Hematopoietic multipotent progenitor cell treated with erythropoietin and hydrocortisone succinate and interleukin-3 and kit ligand, for 6 days (in vitro differentiated cells): ENCODE measurements around the gene KCNIP4.

ENCODE experiments used
- DNase-seq: peaks from one replicate; pipeline ENCODE4 v3.0.0-alpha.2; 2015

KCNIP4 gene

DNA sequence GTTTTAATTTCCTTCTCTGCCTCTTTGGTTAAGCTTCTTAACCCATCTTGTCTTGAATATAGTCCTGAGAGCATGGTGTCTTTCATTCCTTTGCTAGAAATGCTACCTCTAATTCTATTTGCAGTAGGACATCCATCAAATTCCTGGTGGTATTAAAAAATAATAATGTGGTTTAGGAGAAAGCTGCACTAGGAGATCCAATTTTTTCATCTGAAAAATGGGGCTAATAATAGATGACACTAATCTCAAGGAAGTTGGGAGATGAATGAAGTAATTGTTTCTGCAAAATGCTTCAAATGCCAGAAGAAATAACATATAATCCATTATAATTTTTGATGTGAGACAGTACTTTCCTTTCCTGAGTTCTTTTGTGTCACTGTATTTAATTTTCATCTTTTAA is 1053.4 kb downstream of the KCNIP4 start:
- no peak for DNase-seq

DNA sequence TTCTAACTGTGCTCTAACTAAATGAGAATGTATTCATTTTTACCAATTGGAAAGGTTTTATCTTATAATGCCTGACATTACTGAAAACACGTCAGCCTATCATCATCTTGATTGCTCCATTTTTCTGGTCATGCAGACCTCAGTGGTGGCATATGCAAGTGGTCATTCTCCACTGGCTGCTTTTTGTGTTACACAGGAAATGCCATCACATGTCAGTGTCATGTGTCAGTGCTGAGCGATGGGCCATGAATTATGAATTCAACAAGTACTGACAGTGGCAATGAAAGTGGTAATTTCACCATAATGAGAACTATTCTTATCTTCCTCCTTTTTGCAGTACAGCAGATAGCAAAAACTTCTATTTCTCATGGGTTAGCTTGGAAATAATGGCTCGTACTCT is 1057.8 kb downstream of the KCNIP4 start:
- no peak for DNase-seq

DNA sequence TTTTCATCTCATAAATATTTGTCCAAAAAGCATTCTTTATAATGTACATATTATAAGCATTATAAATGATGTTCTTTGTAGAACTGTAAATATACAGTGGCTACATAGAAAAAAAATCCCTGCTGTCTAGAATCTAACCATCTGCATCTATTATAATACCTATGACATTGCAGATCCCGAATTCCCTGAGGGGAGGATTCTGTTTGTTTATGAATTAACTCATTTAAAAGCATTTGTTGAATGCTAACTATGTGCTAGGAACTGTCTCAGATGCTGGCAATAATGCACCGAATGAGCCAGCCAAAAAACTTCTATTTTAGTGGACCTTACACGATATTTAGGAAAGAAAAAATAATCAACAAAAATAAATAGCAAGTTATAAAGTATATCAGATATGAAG is 1058.7 kb downstream of the KCNIP4 start:
- DNase-seq = no peak

DNA sequence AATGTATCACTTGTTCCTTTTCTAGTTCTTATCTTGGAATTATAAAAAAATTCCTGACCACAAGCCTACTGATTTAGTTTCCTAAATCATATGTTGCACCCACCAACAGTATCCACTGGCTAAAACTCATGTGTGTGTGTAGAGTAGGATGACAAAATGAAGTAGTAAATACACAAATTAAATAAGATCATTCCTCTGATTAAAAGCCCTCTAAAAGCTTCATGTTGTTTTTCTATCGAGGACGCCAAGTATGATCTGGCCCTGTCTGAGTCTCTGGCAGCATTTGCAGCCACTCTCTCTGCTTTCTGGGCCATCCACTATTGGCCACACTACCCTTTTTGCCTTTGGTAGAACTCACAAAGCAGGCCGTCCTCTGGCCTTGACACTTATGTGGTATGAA is 1064.9 kb downstream of the KCNIP4 start:
- DNase-seq = no peak

DNA sequence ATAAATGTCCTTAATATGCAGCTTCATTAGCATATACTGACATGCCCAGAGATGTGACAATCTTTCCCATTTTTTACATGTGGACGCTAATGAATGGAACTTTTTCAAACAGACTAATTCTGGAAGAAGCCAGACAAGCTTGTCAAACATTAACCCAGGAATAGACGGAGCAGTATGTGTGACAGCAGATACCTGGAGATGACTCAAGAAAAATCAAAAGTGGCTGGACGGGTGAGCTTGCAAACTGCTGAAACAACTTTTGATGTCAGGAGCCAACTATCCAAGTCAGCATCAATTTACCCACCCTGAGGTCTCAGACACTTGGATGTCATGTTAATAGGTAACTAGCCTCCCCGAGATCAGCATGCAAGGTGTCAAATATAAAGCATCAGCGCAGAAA is 1065.3 kb downstream of the KCNIP4 start:
- no peak for DNase-seq

DNA sequence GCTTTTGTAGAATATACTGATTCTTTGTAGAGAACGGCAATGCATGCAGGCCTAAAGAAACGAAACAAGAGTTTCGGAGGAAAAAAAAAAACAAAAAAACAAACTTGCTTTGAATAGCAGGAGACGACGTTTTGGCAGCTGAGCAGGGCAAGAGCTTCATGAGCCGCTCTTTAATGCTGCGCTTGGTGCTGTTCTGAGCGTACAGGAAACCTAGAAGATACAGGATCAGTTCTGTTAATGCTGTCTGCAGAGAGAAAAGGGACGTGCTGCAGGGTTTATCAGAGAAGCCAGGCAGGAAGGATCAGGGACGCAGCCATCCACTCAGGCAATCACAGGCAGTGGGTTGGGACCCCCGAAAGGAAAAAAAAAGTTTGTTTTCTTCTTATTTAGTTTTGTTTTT is 1066.1 kb downstream of the KCNIP4 start:
- no peak for DNase-seq

DNA sequence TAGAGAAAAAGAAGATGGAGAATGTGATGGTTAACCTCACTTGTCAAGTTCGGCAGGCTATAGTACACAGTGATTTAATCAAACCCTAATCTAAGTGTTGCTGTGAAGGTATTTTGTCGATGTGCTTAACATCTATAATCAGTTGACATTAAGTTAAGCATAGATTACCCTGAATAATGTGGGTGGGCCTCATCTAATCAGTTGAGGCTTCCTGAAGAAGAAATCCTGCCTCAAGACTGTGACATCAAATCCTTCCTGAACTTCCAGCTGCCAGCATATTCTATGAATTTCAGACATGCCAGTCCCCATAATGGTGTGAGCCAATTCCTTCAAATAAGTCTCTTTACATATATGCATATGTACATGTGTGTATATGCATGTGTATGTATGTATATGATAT is 1066.9 kb downstream of the KCNIP4 start:
- DNase-seq = no peak

DNA sequence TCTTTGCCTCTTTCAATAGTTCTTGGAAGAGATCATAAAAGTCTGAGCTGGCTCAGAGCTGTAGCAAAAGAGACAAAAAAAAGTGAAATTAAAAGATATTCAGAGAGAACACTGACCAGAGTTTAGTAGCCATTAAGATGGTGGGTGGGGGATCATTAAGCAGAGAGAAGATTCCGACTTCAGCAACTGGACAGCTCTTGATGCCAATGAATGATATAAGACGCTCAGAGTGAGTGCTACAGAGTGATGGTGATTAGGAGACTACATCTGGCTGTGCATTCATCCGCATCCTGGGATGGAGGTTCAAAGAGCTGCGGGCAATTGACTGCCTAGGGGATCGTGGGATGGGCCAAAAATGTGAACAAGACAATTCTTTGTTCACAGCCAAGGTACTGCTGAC is 1069.8 kb downstream of the KCNIP4 start:
- DNase-seq = no peak

DNA sequence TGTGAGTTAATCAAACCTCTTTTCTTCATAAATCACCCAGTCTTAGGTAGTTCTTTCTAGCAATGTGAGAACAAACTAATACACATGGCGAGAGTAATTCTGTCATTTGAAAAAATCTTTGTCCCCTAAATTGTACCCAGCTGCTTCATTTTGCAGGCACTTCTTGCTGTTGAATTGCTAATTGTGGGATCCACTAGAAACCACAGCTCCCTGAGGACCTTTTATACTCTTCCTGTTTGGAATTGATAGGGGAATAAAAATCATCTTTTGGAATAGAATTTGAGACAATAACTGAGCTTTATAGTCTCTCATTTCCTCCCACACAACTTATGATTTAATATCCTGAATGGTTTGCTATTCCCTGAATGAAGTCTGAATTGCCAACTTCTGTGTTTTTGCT is 1078.1 kb downstream of the KCNIP4 start:
- DNase-seq = no peak

DNA sequence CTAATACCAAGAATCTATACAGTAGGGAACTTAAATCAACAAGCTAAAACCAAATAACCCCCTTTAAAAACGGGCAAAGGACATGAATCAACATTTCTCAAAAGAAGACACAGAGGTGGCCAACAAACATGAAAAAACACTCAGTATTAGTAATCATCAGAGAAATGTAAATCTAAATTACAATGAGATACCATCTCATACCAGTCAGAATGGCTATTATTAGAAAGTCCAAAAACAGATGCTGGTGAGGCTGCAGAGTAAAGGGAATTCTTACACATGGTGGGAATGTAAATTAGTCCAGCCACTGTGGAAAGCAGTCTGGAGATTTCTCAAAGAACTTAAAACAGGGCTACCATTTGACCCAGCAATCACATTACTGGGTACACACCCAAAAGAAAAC is 1080.5 kb downstream of the KCNIP4 start:
- no peak for DNase-seq

DNA sequence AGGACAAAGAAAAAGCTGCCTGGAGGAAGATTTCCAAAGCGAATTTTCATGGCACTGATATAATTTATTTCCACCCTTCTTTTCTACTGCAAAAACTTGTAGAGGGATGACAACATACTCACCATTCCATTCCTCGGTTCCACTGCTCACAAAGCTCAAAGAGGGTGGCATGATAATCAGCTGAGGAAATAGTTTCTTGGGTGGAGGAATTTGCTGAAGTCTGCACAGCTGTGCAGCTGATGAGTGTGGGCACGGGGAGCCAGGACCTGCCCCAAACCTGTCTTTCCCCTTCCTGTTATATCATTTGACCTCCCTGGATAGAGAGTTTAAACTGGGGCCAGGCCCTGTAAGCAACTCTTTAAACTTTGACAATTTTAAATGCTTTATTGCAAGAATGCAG is 1087.7 kb downstream of the KCNIP4 start:
- no peak for DNase-seq

DNA sequence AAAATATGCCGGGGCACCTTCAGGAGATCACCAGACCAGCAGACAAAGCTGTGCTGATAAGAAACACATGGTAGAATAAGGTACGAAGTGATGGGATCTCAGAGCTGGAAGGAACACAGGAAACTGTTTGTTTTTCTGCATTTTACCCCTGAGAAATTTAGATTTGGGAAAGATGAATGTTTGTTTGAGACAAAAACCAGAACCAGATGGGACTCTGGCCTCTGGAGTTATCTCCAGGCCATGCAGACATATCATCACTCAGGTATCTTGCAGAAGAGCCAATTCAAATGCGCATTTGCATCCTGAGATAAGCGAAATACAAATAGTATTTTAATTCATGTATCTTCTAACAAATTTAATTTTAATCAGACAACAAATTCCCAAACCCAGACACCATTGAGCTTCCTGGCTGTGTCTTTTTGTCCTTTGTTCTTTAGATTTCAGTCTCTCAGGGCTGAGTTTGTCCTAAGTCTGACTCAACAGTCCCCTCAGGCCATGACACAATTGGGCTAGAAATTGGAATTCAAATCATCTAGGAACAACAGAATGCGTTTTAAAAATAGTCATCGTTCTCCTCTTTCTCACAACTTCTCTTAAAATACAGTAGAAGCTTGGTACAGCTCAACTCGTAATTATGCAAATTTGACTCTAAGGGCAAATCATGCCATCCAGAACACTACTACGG is 1089.3 kb downstream of the KCNIP4 start:
- DNase-seq = no peak

DNA sequence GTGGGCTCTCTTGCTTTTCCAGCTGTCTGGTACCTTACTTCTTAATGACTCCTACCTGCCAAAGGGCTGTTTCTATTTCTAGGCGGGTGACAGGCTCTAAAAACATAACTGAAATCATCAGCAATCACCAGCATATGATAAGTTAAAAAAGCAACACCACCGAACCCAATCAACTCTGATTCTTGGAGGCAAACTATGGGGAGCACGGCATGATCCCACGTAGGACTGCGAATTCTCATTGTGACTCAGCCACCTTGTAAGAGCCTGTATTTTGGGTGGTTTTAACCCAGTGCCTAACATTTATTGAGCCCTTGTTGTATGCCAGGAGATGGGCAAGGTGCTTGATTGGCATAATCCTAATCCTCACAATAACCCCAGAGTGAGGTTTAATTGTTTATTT is 1091.5 kb downstream of the KCNIP4 start:
- no peak for DNase-seq

DNA sequence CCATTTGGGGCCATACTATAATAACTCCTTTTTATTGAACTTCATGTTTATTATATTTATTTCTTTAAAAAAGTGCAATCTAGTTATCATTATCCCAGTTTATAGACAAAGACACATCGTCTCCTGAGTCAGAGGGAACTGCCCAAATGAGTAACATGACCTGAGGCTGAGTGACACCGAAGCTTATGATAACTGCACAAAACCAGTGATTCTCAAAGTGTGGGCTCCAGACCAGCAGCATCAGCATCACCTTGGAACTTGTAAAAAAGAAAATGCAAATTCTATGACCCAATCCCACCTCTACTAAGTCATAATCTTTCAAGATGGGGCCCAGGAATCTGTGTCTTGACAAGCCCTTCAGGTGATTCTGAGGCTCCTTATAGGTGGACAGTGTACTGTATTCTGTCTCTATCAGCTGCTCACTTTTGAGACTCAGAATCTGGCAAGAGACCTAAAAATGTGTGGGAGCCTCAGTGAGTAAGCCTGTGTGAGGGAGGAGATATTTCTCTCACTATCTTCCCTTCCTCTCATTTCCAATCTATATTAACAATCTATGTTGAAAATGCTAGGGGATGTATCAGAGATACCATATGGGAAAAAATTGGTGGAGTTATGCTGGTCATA is 1101.3 kb downstream of the KCNIP4 start:
- DNase-seq = no peak

DNA sequence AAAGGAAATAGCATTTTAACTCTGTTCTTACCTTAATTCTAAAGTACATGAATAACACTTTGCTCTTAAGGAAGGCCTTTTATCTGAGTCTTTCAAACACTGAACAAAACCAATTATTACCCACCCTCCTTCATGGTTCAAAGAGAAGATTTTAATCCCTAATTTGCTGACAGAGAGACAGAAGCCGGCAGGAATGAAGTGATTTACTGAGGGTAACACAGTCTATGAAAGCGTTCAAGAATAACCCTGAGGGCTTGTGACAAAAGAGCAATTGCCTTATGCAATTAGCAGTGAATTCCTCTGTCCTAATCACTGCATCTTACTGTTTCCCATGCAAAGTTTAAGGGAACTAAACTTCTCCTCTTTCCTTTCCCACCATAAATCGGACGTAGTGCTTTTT is 1104.3 kb downstream of the KCNIP4 start:
- DNase-seq = no peak

DNA sequence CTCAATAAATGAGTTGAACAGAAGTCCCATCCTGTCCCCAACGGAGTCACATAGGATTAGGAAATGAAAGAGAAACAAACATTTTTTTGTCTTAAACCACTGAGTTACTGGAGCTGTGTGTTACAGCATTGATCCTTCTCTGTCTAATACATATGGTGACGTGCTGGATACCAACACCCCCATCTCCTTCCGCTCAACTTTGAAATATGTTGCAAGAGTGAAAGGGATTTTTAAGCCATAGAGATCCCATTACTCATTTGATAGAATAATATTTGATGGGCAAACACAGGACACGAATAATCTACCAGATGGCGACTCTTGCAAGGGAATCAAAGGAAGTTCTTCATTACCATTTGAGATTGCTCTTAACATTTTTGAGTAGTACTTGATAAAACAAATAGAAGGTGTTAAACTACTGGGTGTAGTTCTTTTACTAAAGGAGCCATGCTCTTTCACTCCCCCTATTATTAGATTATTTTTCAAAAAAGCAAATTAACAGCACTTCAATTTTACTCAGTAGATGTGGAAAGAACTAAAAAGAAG is 1107.9 kb downstream of the KCNIP4 start:
- DNase-seq = no peak

DNA sequence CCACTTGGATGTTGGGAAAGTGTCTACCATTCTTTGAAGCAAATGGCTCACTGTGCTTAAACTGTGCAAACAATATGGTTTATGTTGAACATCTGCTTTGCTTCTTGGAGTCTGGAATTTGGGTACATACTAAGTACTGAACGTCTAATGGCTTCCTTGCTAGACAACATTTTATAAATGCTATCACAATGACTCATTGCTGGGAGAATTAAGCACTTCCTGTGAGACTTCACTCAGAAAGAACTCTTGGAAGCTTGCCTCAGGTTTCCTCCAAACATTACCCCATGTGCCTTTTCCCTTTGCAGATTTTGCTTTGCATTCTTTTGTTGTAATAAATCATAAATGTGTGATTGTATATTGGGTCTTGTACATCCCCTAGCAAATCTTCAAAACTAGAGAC is 1108.6 kb downstream of the KCNIP4 start:
- no peak for DNase-seq

DNA sequence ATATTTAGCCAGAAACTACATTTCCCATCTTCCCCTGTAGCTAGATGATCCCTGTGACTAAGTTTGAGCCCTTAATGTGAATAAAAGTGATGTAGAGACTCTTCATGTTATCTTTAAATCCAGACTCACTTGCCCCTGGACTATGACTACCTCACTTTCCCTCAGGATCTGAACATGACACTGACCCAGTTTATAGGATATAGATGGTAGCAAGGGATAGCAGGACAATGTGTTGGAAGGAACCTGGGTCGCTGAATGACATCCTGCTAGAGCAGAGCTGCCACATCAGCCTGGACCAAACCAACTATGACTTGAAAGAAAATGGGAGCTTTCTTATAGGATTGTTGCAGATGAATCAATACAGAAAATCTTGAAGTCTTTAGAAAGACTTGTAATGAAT is 1110.1 kb downstream of the KCNIP4 start:
- no peak for DNase-seq

DNA sequence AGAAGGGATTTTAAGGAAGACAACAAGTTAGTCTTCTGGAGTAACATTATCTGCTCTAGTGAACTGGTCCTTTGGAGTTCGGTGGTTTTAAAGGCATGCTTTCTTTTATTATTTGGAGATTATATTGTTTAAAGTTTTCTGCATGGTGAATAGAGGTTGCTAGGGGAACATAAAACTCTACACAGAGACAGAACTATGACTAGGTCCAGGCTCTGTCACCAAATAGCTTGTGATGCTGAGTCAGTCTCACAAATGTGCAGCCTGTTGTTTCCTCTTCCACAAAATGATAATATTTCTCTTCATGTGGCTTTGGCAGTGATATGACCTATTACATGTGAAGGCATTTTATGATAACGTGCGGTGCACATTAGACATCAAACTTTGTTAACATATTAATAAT is 1115.7 kb downstream of the KCNIP4 start:
- DNase-seq = no peak

DNA sequence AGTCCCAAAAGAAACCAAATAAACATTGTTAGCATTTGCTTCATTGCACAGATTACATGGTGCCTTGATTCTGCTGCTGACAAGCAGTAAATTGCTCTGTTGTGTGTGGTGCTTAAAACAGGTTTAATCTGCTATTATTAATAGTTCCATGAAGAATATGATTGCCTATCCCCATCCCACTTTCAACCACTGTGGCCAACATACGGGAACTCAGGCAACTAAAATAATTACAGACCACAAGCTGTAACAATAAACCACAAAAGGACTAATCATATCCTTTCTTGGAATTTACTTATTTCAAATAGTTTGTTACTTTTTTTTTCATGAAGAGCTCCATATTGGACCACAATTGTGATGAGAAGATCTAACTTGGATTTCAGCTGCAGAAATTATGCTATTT is 1116.8 kb downstream of the KCNIP4 start:
- DNase-seq = no peak

DNA sequence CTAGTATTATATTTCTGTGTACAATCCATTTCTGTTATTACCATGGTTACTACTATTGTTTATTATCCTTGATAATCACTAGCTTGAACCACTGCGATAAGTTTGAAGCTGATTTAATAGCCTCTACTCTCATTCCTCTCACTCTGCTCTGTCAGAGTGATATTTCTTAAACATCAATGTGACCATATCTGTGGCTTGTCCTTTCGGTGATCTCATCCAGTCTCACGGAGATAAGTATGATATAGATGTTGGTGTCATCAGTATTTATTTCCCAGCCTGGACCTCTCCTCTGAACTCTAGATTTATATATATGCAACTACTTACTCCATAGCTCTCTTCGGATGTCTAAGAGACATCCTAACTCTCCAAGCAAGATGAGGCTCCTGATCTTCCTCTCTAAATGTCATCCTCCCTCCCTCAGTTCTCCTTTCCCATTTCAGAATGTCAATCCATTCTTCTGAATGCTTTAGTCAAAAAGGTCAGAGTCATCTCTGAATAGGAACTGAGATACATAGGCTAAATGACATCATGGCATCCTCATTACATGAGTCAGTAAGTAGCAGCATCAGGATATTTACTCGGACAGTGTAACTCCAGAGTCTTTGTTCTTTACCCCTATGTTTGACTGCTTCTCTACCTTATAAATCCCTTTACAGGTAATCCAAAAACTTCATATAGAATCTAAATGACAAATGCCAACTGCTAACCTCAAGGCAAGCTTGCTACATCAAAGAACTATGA is 1118.8 kb downstream of the KCNIP4 start:
- DNase-seq = no peak

DNA sequence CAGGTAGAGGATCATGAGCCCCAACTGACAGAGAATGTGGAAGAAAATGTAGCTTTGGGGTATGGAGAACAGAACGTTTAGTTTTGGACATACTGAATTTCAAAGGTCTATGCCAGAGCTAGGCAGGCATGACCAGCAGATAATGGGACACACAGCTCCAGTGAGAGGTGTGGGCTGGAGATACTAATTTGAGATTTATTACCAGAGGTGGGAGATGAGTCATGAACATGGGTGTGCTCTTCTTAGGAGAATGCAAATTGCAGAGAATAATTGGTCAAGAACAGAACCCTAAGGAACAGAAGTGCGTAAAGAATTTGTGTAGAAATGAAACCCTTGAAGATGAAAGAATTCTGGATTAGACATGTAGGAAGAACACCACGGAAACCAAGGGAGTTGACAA is 1123.1 kb downstream of the KCNIP4 start:
- no peak for DNase-seq

DNA sequence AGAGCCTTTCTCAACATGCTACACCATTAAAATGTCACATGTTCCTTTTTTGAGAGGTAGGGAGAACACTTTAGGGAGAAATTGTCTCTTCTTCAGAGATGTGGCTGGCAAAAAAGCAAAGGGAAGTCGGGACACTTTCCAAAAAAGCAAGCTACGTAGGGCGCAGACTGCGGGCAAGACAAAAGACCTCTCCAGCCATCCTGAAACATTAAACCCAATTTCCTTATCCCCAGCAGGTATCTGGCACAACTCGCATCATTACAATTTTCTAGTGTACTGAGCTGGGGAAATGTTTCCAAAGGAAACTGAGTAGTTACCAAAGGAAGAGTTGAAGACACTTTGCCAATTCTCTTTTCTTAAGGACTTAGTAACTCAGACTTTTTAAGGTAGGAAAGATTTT is 1132.3 kb downstream of the KCNIP4 start:
- DNase-seq = no peak

DNA sequence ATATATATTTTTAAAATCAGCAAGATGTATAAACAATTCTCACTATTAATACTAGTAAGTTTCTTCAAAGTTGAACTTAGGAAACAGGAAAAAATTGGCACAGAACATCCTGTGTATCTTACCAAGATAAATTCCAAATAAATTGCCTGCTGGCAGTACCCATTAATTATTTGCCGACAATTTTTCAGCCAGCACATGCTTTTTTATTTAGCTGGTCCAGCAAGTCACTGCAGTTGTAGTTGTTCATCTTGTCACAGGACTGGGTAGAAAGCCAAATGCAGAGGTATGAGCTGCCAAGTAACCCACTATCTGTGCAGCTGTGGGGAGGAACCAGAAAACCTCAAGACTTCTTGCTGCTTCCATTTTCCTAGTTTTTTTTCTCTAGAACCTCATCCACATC is 1134.9 kb downstream of the KCNIP4 start:
- DNase-seq = no peak
